Activated CD4-positive, alpha-beta T cell treated with anti-CD3 and anti-CD28 coated beads, Interleukin-10, Interleukin-2, amounts not matched to agents 100 ng/mL and 50 ng/mL, durations not matched to agents 16 hours and 8 hours (primary cell): ENCODE measurements around the gene ADTRP.
"Not testable (repeated sequence)": the region's sequence is repeated elsewhere in the genome, so short reads cannot be mapped to it uniquely, and the experiment has no call there.

ENCODE experiments used
- DNase-seq: peaks from one replicate; pipeline ENCODE4 v3.0.0-alpha.2; 2020

ADTRP gene

DNA sequence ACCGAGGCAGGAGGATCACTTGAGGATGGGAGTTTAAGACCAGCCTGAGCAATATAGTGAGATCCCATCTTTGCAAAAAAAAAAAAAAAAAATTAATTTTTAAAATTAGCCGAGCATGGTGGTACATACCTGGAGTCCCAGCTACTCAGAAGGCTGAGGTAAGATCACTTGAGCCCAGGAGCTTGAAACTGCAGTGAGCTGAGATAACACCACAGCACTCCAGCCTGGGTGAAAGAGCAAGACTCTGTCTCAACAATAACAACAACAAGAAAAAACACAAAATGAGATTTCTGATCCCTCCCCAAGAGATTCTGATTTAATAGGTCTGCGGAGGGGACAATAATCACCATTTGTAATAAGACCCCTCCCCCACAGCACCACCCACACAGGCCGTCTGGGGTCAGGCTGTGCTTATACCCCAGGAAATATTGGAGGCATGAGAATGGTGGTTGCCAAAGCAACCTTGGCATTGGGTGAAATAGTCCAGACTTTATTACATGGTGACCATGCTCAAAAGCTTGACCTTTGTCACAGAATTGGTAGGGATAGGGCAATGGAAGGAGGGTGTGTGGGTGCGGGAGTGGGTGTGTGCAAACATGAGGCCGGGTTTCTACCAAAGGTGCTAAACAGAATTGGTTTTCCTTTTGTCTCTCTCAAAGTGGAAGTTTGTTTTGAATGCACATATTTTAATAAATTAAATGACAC lies 24.4 kb upstream of the ADTRP start:
- DNase-seq, result no peak

- DNase-seq, result not testable (repeated sequence)
These were observed 21.9 kb upstream of the ADTRP start for GRCh38 chr6:11800531-11800930.

GRCh38 chr6:11798538-11798937 lies 19.9 kb upstream of the ADTRP start:
- no peak for DNase-seq

DNA sequence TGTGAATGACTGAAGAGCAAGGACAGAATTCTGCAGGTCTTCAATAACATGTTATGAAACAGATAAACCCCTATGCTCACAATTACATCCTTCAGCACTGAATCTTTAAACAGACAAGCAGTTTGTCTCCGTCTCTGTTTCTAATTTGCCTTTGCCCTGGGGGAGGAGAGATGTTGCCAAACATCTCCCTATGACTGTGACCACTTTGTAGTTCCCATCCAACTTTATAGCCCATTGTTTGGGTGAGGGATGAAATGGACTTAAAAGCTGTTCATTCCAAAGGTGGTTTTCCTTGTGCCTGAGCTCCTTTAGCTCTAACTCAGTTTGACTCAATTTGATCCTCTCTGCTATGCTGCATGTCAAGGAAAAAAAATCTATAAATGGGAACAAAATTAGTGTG lies 19.5 kb upstream of the ADTRP start:
- no peak for DNase-seq

DNA sequence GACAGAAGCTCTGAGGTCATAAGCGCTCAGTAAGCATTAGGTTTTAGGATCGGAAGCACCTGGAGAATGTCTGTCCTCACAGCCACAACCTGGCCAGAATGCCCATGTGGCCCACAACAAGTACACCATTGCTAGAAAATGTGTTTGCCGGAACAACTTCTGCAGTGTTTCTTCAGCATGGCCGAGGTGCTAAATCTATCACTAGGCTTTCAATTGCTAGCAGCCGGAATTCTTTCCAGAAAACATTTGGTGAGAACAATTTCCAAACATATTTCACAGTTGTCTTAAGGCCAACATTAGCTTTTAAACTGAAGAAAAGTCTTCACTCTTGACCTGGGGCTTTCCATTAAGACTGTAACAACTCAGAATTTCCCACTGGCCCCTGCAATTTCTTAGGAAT lies 18.2 kb upstream of the ADTRP start:
- DNase-seq, result no peak

DNA sequence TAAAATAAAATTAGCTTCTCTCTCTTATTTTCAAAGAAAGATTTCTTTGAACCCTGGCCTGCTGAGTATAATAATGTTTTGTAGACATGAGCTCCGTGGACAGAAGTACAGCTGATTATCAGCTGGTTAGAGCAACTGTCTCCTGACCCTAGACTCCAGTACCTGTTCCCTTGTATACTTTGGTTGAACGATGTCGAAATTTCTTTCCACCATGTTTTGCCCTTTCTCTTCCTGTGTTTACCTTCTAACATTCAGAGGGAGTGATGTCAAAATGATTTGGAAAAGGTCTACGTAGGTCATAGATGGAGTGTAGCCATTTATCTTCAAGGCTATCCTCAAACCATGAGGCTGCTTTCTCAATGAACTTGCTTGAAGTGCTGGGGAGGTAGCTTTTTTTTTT lies 16.8 kb upstream of the ADTRP start:
- DNase-seq, result no peak

DNA sequence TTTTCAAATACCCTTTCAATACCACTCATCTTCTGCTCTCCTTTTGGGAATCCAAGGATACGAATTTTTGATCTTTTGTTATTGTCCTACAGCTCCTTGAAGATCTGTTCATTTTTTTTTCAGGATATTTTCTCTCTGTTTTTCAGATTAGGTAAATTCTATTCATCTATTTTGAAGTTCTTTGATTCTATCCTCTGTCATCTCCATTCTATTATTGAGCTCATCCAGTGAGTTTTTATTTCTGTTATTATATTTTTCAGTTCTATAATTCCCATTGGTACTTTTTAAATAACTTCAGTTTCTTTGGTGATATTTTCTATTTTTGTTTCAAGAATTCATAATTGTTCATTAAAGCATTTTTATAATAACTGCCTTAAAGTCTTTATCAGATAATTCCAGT lies 14.7 kb upstream of the ADTRP start:
- DNase-seq, result no peak

DNA sequence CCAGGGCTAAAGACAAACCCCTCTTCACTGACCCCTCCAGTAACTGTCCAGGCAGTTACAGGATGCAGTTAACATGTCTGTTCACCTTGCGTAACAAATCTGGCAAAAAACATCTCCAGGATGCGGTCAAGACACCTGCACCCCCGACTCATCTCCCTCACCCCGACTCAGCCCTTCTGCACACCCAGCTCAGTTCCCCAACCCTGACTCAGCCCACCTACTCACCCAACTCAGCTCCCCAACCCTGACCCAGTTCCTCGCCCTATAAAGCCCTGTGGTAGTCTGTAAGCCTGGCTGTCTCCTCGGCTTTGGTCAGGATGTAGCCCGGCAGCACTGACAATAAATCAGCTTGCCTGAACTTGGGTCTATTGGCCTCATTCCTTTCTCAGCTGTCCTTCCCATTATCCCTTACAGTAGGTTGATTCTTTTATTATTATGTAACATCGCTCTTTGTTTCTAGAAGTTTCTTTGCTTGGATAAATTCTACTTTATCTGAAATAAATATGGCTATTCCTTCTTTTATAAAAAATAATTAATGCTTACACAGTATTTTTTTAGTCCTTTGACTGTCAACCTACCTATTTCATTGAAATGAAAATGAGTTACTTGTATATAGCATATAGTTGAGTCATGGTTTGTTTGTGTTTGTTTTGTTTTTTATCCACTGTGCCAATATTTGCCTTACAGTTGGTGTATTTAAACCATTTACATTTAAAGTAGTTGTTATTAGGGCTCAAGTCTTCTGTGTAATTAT lies 12.9 kb upstream of the ADTRP start:
- DNase-seq, result peak; percentile 31

DNA sequence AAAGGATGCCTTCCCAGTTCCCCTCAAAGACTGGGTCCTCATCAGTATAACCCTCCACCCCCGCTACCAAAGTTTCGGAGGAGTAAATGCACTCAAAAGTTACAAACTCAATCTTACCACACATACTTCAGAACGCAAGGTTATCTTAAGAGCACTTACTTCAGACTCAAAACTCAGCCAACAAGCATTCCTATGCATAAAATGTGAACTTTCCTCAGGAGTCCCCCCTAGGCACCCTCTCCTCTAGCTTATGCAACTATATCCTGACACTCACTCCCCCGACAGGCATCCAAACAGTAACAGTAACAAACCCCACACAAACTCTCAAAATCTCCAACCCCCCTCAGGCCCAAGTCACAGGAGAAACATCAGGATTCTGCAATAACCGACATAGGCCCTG lies 11.1 kb upstream of the ADTRP start:
- no peak for DNase-seq

DNA sequence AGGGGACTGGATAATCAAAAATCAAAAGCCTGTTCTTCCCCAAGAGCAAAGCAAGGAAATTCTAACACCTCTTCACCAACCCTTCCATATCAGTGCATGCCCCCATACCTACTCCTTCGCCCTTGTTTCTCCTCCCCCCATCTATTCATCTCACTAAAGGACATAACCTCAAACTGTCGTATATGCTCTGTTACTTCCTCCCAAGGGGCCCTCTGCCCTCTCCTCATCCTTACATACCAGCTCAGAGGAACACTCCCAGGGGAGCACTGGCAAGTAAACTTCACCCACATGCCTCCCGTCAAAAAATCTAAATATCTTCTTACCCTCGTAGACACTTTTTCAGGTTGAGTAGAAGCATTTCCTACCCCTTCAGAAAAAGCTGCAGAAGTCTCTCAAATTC lies 9.4 kb upstream of the ADTRP start:
- no peak for DNase-seq

GRCh38 chr6:11785774-11786579 lies 7.4 kb upstream of the ADTRP start:
- DNase-seq, result peak; percentile 91

DNA sequence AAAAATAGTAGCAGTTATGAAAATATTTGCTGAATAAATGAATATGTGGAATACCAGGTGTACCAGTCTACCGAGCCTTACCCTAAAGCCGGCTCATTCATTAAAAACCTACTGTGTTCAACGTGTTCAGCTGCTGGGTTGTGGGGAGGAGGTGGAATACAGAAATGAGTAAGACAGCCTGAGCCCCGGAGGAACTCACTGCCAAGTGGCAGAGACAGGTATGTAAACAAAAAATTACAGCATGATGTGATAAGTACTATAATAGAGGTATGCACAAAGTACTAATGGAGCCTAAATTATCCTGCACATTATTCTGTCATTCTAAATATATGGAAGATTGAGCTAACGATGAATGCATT lies 6.8 kb upstream of the ADTRP start:
- DNase-seq, result peak; percentile 86

DNA sequence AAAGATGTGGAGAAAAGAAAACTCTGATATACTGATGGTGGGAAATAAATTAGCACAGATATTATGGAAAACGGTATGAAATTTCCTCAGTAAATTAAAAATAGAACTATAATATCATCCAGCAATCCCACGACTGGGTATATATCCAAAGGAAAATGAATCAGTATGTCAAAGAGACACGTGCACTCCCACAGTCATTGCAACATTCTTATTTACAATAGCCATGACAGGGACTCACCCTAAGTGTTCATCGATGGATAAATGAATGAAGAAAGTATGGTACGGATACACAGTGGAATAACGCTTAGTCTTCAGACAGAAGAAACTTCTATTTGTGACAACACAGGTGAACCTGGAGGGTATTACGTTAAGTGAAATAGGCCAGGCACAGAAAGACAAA lies 5.7 kb upstream of the ADTRP start:
- DNase-seq, result no peak

GRCh38 chr6:11783524-11784064 lies 5.0 kb upstream of the ADTRP start:
- DNase-seq, result no peak

GRCh38 chr6:11782524-11782923 lies 3.9 kb upstream of the ADTRP start:
- no peak for DNase-seq

DNA sequence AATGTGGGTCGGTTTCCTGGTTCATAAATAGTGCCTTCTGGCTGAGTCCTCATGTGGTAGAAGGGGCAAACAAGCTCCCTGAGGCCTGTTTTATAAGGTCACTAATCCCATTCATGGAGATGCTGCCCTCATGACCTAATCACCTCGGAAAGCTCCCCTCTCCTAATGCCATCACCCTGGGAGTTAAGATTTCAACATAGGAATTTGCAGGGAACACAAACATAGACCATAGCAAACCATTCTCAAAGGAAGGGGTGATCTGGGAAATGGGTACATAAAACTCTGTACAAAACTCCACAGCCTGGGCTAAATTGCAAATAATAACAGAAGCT lies 1.5 kb upstream of the ADTRP start:
- DNase-seq, result no peak

GRCh38 chr6:11779329-11780096 lies 910 bp upstream of the ADTRP start:
- DNase-seq, result no peak

DNA sequence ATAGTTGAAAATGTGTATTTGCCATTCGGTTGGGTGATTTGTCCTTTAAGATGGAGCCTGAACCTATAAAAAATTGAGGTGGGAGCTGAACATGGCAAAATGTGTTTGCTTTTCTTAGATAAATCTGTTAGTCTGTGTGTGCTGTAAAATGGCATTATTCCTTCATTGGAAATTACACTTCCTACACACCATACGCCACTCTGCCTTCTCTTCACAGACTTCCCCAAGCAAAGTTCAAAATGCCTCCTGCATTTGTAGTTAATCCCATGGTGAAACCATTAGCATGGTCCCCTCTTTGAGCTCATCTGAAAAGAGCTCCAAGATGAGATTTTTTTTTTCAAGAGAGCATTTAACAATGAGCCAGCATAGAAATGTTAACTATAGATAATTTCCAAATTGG lies 567 bp downstream of the ADTRP start:
- DNase-seq, result no peak

DNA sequence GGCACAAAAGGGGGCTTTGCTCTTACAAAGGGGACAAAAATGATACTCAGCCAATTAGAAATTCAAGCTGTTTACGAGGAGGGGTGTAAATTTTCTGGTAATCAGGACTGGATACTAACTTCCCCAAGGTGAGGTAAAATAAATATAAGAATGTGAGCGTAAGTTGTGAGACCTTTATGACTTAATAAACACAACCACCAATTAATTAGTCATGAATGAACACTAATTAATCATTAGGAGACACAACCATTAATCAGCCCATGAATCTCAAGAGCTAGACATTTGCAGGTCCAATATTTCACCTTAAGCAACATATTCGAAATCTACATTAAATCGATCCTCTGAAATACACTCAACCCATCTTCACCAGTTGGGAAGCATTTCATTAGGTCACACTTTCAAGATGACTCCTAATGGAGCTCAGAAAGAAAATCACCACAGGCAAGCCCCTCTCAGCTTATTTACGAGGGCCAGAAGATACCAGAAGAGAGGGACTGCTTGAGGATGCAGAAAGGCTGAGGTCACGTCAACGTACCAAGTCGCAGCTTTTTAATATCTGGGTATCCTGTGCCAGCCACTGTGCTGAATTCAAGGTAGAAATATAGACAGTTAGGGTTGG lies 2.7 kb downstream of the ADTRP start:
- no peak for DNase-seq

- no peak for DNase-seq
These were observed 4.2 kb downstream of the ADTRP start for GRCh38 chr6:11774426-11774825.

- no peak for DNase-seq
These were observed 5.0 kb downstream of the ADTRP start for GRCh38 chr6:11773581-11773980.

- DNase-seq, result no peak
These were observed 5.6 kb downstream of the ADTRP start for GRCh38 chr6:11773013-11773412.
